NB4 (cell line): Measurements from ENCODE around the gene ZBTB33.
A peak's percentile ranks its signal among the peaks of the same experiment; 100 is the strongest.

Experiments
- DNase-seq: peaks from one replicate; pipeline ENCODE4 v3.0.0; 2010; ENCODE audit warnings: low read depth
- H3K4me3 ChIP-seq: one replicate; pipeline ENCODE4 v1.5.1; 2011; ENCODE audit warnings: mild to moderate bottlenecking, low read depth, low read length, moderate library complexity
- MYC ChIP-seq: IDR thresholded peaks from 2 replicates; pipeline ENCODE4 v1.6.1; 2011; ENCODE audit warnings: low read depth, low read length
- POLR2A ChIP-seq: IDR thresholded peaks from 2 replicates; pipeline ENCODE4 v1.6.1; 2011; ENCODE audit warnings: mild to moderate bottlenecking; ENCODE audit not compliant: insufficient read length; ENCODE audit errors: extremely low read depth
- TF ChIP-seq, protein P1 (sequence below): IDR thresholded peaks from one replicate; pipeline ENCODE4 v1.5.1; 2012; ENCODE audit warnings: low read depth, low read length
- TF ChIP-seq, protein P2 (sequence below): IDR thresholded peaks from 2 replicates; pipeline ENCODE4 v1.6.1; 2011; ENCODE audit warnings: low read depth, low read length

ZBTB33 gene

DNA sequence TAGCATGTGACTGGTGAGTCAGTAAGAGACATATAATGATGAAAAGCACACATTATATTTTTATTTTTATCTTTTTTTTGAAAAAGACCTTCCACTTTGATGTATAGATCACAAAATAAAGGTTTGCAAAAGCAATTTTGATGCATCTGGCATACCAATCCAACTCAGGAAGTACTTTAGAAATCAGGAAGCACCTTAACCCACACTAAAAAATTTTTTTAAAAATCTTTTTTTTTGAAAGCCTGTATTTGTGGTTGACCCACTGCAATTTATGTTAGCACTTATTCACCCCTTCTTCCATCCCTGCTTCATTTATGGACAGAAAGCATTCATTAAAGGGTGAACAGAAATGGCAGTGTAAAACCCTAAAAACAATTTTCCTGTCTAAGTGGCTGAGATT lies 44.0 kb downstream of the ZBTB33 start:
- DNase-seq = no peak
- TF ChIP-seq, protein P1, sequence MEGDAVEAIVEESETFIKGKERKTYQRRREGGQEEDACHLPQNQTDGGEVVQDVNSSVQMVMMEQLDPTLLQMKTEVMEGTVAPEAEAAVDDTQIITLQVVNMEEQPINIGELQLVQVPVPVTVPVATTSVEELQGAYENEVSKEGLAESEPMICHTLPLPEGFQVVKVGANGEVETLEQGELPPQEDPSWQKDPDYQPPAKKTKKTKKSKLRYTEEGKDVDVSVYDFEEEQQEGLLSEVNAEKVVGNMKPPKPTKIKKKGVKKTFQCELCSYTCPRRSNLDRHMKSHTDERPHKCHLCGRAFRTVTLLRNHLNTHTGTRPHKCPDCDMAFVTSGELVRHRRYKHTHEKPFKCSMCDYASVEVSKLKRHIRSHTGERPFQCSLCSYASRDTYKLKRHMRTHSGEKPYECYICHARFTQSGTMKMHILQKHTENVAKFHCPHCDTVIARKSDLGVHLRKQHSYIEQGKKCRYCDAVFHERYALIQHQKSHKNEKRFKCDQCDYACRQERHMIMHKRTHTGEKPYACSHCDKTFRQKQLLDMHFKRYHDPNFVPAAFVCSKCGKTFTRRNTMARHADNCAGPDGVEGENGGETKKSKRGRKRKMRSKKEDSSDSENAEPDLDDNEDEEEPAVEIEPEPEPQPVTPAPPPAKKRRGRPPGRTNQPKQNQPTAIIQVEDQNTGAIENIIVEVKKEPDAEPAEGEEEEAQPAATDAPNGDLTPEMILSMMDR = no peak
- TF ChIP-seq POLR2A (no peak), MYC (no peak)
- TF ChIP-seq, protein P2, sequence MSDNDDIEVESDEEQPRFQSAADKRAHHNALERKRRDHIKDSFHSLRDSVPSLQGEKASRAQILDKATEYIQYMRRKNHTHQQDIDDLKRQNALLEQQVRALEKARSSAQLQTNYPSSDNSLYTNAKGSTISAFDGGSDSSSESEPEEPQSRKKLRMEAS = no peak
- H3K4me3 ChIP-seq = no peak overlapping the region

DNA sequence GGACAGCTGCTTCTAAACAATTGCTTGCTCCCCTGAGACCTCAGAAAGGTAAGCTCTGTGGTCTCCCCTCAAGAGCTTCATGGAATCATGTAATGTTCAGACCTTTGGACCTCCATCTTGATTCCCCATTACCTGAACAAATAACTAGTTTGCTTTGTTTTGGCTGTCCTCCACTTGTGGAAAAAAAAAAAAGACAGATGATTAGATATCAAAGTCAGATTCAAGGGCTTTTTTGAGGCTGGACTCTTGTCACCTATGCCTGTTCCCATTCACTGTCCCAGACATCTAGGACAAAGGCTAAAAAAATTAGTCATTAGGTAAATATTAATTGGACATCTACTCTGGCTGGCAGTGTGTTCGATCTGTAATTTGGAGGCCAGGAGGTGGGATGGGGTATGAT lies 47.3 kb downstream of the ZBTB33 start:
- H3K4me3 ChIP-seq = no peak overlapping the region
- TF ChIP-seq, protein P2 = no peak
- no peak for TF ChIP-seq MYC
- no peak for TF ChIP-seq POLR2A
- TF ChIP-seq, protein P1 = no peak
- DNase-seq = no peak

DNA sequence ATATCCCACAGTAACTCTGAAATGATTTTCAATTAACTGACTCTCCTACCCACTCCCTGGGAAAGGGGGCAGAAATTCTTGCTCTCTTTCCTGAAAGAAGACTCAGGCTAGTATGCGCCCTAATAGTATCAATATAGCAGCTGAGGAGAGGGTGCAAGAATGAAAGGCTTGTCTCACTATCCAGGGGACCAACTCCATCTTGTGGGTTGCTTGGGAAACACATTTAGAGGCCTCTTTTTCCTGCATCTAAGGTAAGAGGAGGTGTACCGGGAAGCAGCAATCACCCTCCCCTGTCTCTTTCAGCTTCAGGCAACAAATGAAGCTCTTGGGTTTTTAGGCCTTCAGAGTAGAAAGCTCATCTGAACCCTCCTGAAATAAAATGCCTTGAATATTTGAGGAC lies 49.3 kb downstream of the ZBTB33 start:
- peak; percentile 11 for DNase-seq
- H3K4me3 ChIP-seq = no peak overlapping the region
- TF ChIP-seq, protein P1 = no peak
- TF ChIP-seq, protein P2 = no peak
- TF ChIP-seq POLR2A (no peak), MYC (no peak)

DNA sequence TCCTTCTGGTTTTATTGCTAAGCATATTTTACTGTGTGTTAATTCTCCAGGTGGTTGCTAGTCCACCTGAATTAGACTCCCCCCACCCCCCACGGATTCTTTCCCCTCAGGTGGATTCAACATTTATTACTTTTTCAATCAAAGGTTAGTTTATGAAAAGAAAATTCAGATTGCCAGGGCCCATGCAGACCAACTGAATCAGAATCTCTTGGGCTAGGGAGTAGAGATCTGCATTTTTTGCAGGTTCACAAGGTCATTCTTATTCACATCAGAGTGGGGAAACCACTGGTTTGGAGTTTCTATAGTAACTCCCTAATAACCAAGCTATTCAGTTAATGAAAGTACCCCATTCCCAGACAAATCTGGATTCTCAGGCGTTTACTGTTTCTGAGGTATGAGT lies 50.9 kb downstream of the ZBTB33 start:
- TF ChIP-seq, protein P2 = no peak
- TF ChIP-seq MYC (no peak), POLR2A (no peak)
- TF ChIP-seq, protein P1 = no peak
- DNase-seq = no peak
- H3K4me3 ChIP-seq = no peak overlapping the region

DNA sequence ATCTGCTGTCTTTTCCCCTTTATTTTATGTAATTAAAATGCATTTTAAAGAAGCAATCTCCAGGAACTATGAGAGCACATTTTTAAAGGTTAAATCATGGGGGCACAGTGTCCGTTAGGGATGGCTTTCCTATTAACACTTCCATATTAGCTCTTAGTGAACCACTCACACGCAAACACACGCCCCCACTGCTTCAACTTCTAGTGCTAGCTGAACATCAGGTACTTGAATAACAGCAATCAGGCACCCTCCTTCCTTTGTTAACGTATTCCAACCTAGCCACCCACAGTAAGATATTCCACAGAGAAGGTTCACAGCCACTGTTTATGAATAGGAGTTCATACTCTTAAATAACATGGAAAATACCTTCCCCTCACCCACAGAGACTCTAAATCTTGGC lies 51.3 kb downstream of the ZBTB33 start:
- TF ChIP-seq, protein P1 = no peak
- TF ChIP-seq POLR2A (no peak), MYC (no peak)
- TF ChIP-seq, protein P2 = no peak
- DNase-seq = no peak
- H3K4me3 ChIP-seq = no peak overlapping the region

DNA sequence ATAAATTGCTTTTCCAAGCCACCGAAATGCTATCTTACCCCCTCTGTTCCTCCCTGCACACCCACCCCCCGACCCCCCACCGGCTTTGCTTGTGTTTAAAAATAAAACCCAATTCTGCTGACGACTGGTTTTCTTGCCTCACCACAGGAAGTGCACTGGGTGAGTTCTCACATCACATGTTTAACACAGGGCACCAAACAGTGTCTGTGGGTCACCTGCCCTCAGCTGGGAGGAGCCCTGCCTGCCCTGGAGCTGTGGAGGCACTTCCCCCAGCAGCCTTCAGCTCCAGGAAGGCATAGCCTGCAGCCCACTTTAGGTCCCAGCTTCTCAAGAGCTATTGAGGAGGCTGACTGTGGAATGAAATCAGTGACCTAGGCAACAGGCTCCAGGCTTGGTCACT lies 51.8 kb downstream of the ZBTB33 start:
- H3K4me3 ChIP-seq = no peak overlapping the region
- DNase-seq = peak; percentile 62
- TF ChIP-seq, protein P2 = 0 out of 2 replicates have a peak, but pooled peaks have one; percentile 17
- TF ChIP-seq, protein P1 = no peak
- no peak for TF ChIP-seq MYC
